OCI-LY7 (cell line): ENCODE data around the gene GPHN.

Experiments used
- EZH2phosphoT487 ChIP-seq: fragments of 200-600 bp; sonication (generic); IDR thresholded peaks from 2 replicates; pipeline ENCODE4 v1.6.1; 2018; ENCODE audit warnings: low read depth, borderline replicate concordance, mild to moderate bottlenecking, mixed run types, antibody characterized with exemption, low read length, moderate library complexity, mixed read lengths
- TF ChIP-seq, protein P1 (sequence below): fragments of 200-600 bp; sonication (generic); conservative IDR thresholded peaks from 2 replicates; pipeline ENCODE4 v1.5.1; 2014; ENCODE audit warnings: mild to moderate bottlenecking, antibody characterized with exemption, low read length, moderate library complexity, mixed read lengths

DNA sequence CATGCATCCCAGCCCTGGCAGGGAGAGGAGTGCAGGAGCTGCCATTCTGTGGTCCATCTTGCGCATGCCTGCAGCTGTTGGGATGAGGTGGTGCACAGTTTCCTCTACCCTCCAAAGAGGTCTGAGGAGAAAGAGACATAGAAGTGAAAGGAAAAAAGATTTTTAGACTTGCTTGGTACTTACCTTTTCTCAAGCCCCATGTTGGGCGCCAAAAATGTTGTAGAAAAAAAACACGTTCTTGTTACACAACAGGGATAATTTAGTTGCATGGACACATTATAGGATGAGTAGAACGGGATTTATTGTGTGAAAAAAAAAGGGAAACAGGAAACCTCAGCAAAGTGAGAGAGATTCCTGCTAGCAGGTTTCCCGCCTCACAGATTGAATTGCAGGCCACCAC, 436.9 kb downstream of the GPHN start:
- TF ChIP-seq, protein P1, sequence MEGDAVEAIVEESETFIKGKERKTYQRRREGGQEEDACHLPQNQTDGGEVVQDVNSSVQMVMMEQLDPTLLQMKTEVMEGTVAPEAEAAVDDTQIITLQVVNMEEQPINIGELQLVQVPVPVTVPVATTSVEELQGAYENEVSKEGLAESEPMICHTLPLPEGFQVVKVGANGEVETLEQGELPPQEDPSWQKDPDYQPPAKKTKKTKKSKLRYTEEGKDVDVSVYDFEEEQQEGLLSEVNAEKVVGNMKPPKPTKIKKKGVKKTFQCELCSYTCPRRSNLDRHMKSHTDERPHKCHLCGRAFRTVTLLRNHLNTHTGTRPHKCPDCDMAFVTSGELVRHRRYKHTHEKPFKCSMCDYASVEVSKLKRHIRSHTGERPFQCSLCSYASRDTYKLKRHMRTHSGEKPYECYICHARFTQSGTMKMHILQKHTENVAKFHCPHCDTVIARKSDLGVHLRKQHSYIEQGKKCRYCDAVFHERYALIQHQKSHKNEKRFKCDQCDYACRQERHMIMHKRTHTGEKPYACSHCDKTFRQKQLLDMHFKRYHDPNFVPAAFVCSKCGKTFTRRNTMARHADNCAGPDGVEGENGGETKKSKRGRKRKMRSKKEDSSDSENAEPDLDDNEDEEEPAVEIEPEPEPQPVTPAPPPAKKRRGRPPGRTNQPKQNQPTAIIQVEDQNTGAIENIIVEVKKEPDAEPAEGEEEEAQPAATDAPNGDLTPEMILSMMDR: no peak
- no peak for TF ChIP-seq EZH2phosphoT487
